ENCODE measurements around the gene ABAT. TPM values are rescaled to one million over a fixed set of nuclear protein-coding genes. Genes with fewer than 3 reads are reported as not detected.

The ABAT gene
- total and polyA plus RNA-seq, 7 donors = 0.55 to 1.7 (median 0.79) TPM

GRCh38 chr16:8694795-8695728 lies 20.6 kb downstream of the ABAT start:
- TF ChIP-seq CTCF (IDR thresholded peaks at IDR 0.05) = no peak

GRCh38 chr16:8696880-8697279 lies 22.5 kb downstream of the ABAT start:
- WGBS, 3 donors = 46 to 60% (median 52%) methylated on average over 12 of the region's 12 CpGs
- no peak for TF ChIP-seq CTCF (IDR thresholded peaks at IDR 0.05)
- Histone ChIP-seq H3K36me3 (ENCODE audit: insufficient read depth in 1 of 2, low read depth in 1 of 2) (no peaks in the 10 kb centered on the region), H3K27me3 (ENCODE audit: insufficient read depth in 3 of 3, low read length in 2 of 3) (no peaks in the 10 kb centered on the region), H3K4me3 (no peak overlapping the region), H3K4me1 (no peaks in the 10 kb centered on the region), H3K9me3 (no peaks in the 10 kb centered on the region), H3K27ac (no peak overlapping the region)
- ATAC-seq (no peak), DNase-seq (no peak)
- intact Hi-C loops (cut with DNase I) = loop anchor here in 1 of 2 donors (5.0 kb wide), 1 partner anchor 1735 kb away; no protein-coding TSS in a partner anchor

More at GRCh38 chr16:8694795-8695728, 20.6 kb downstream of the ABAT start:
- intact Hi-C loops (cut with DNase I) = loop anchor here in 1 of 2 donors (5.0 kb wide), 1 partner anchor 1733 kb away; no protein-coding TSS in a partner anchor
- Histone ChIP-seq H3K4me3 (no peak overlapping the region), H3K27me3 (ENCODE audit: insufficient read depth in 3 of 3, low read length in 2 of 3) (no peaks in the 10 kb centered on the region), H3K36me3 (ENCODE audit: insufficient read depth in 1 of 2, low read depth in 1 of 2) (no peaks in the 10 kb centered on the region), H3K9me3 (peaks cover 4% of the 10 kb centered on the region), H3K4me1 (no peaks in the 10 kb centered on the region), H3K27ac (no peak overlapping the region)
- no peak for ATAC-seq
- no peak for DNase-seq
- 68 to 71% (median 70%) methylated on average over 18 of the region's 18 CpGs for WGBS, 3 donors

- intact Hi-C loops (cut with DNase I) = loop anchor here in 1 of 2 donors (5.0 kb wide), 1 partner anchor 1736 kb away; no protein-coding TSS in a partner anchor
- no peak for ATAC-seq
- Histone ChIP-seq H3K4me1 (no peaks in the 10 kb centered on the region), H3K27ac (no peak overlapping the region), H3K36me3 (ENCODE audit: insufficient read depth in 1 of 2, low read depth in 1 of 2) (no peaks in the 10 kb centered on the region), H3K27me3 (ENCODE audit: insufficient read depth in 3 of 3, low read length in 2 of 3) (no peaks in the 10 kb centered on the region), H3K4me3 (no peak overlapping the region), H3K9me3 (no peaks in the 10 kb centered on the region)
- no peak for TF ChIP-seq CTCF (IDR thresholded peaks at IDR 0.05)
- DNase-seq = no peak
- WGBS, 3 donors = 28 to 32% (median 29%) methylated on average over 3 of the region's 3 CpGs
Measured at GRCh38 chr16:8697965-8698364, 23.5 kb downstream of the ABAT start.

- ATAC-seq (no peak), DNase-seq (no peak)
- H3K27ac ChIP-seq = no peak overlapping the region
- no peak overlapping the region for H3K4me3 ChIP-seq
- no peaks in the 10 kb centered on the region for H3K4me1 ChIP-seq
- intact Hi-C loops (cut with DNase I) = no loop called here
- 95 to 97% (median 96%) methylated on average over 2 of the region's 2 CpGs for WGBS, 3 donors
- H3K27me3 ChIP-seq (ENCODE audit: insufficient read depth in 3 of 3, low read length in 2 of 3) = no peaks in the 10 kb centered on the region
- TF ChIP-seq CTCF (IDR thresholded peaks at IDR 0.05) = no peak
- H3K36me3 ChIP-seq (ENCODE audit: insufficient read depth in 1 of 2, low read depth in 1 of 2) = no peaks in the 10 kb centered on the region
- no peaks in the 10 kb centered on the region for H3K9me3 ChIP-seq
Measured at GRCh38 chr16:8703693-8704092, 29.3 kb downstream of the ABAT start.
